Heart left ventricle (tissue), 13 donors: ENCODE measurements around the gene DUSP22.

ENCODE experiments used
- POLR2A ChIP-seq, 2 donors: fragments of 450-650 bp; IDR thresholded peaks; one replicate each; pipeline ENCODE4 v1.6.1; 2017; ENCODE audit warnings: antibody characterized with exemption in 2 of 2, mild to moderate bottlenecking in 2 of 2, moderate library complexity in 2 of 2
- TF ChIP-seq, protein P1 (sequence below), 12 donors: fragments of 200-600 bp; sonication (generic) in 4 of 12; IDR thresholded peaks; one replicate each; pipeline versions ENCODE4 v1.5.0 to v1.8.0; 2018 to 2022; ENCODE audit warnings: antibody characterized with exemption in 12 of 12, mild to moderate bottlenecking in 5 of 12
- donor health status: ischemic (EF 13 %, LVEDD 7.1; RV severe dilation, severe dysfunction).
- donor health status: DM: no; HTN: yes; CAD: no.
- donor health status: DM: no; HTN: no; CAD: no.
- donor health status: ischemic (EF 25% LVEDD 6.9; RV normal size, moderate dysfunction).
- donor health status: ischemic (EF 25% LVEDD 5.7; RV mildly dilated, moderate dysfunction).
- donor health status: ischemic (EF 35%, LVEDD 5.7; RV mildly dilated, moderate dysfunction).
- donor health status: nonischemic (EF 11% LVEDD 7.7; RV severe dilation, severe dysfunction).
- donor health status: DM: yes; HTN: yes; CAD: no.
- donor health status: PGD.
- donor health status: ischemic (EF 29% LVEDD 5.4; RV normal size, mild dysfunction).
- donor health status: nonischemic (EF 23%, LVEDD 6.1; RV moderate dilation, normal function).

GRCh38 chr6:364609-365540, 72.6 kb downstream of the DUSP22 start:
- TF ChIP-seq, protein P1, sequence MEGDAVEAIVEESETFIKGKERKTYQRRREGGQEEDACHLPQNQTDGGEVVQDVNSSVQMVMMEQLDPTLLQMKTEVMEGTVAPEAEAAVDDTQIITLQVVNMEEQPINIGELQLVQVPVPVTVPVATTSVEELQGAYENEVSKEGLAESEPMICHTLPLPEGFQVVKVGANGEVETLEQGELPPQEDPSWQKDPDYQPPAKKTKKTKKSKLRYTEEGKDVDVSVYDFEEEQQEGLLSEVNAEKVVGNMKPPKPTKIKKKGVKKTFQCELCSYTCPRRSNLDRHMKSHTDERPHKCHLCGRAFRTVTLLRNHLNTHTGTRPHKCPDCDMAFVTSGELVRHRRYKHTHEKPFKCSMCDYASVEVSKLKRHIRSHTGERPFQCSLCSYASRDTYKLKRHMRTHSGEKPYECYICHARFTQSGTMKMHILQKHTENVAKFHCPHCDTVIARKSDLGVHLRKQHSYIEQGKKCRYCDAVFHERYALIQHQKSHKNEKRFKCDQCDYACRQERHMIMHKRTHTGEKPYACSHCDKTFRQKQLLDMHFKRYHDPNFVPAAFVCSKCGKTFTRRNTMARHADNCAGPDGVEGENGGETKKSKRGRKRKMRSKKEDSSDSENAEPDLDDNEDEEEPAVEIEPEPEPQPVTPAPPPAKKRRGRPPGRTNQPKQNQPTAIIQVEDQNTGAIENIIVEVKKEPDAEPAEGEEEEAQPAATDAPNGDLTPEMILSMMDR (IDR thresholded peaks at IDR 0.05), result no peak
- TF ChIP-seq POLR2A (IDR thresholded peaks at IDR 0.05), result no peak
